Measurements from ENCODE around the gene HOMEZ.
A peak's percentile ranks its signal among the peaks of the same experiment; 100 is the strongest.

HOMEZ gene

GRCh38 chr14:23324993-23325392, 39.1 kb upstream of the HOMEZ start:
- H3K27ac ChIP-seq: no peak overlapping the region
- no peak overlapping the region for H3K9ac ChIP-seq

GRCh38 chr14:23324455-23324846, 38.5 kb upstream of the HOMEZ start:
- TF ChIP-seq CTCF (IDR thresholded peaks at IDR 0.05): no peak
- Histone ChIP-seq H2AFZ (no peak overlapping the region), H3K27ac (no peak overlapping the region), H3K4me1 (peaks cover 12% of the 10 kb centered on the region), H3K9me3 (ENCODE audit: control insufficient read depth, low read length) (no peaks in the 10 kb centered on the region), H3K4me3 (ENCODE audit: low read depth, low read length) (no peak overlapping the region), H3K36me3 (ENCODE audit: control insufficient read depth, insufficient read depth, low read length) (no peaks in the 10 kb centered on the region), H3K9ac (no peak overlapping the region), H3K79me2 (peaks cover 7% of the 10 kb centered on the region), H3K27me3 (ENCODE audit: control insufficient read depth, insufficient read depth, low read length) (no peaks in the 10 kb centered on the region), H3K4me2 (ENCODE audit: low read length) (no peak overlapping the region)

More at GRCh38 chr14:23324993-23325392, 39.1 kb upstream of the HOMEZ start:
- Histone ChIP-seq H3K4me3 (ENCODE audit: low read depth, low read length) (no peak overlapping the region), H3K27me3 (ENCODE audit: control insufficient read depth, insufficient read depth, low read length) (no peaks in the 10 kb centered on the region), H3K36me3 (ENCODE audit: control insufficient read depth, insufficient read depth, low read length) (no peaks in the 10 kb centered on the region), H3K4me2 (ENCODE audit: low read length) (no peak overlapping the region), H3K4me1 (peaks cover 12% of the 10 kb centered on the region), H3K9me3 (ENCODE audit: control insufficient read depth, low read length) (no peaks in the 10 kb centered on the region), H2AFZ (no peak overlapping the region), H3K79me2 (peaks cover 7% of the 10 kb centered on the region)
- no peak for TF ChIP-seq CTCF (IDR thresholded peaks at IDR 0.05)

GRCh38 chr14:23323838-23324454, 38.0 kb upstream of the HOMEZ start:
- Histone ChIP-seq H3K27me3 (ENCODE audit: control insufficient read depth, insufficient read depth, low read length) (no peaks in the 10 kb centered on the region), H3K27ac (no peak overlapping the region), H3K36me3 (ENCODE audit: control insufficient read depth, insufficient read depth, low read length) (no peaks in the 10 kb centered on the region), H2AFZ (no peak overlapping the region), H3K9me3 (ENCODE audit: control insufficient read depth, low read length) (no peaks in the 10 kb centered on the region), H3K4me2 (ENCODE audit: low read length) (no peak overlapping the region), H3K4me1 (peaks cover 12% of the 10 kb centered on the region), H3K79me2 (peaks cover 7% of the 10 kb centered on the region), H3K9ac (no peak overlapping the region), H3K4me3 (ENCODE audit: low read depth, low read length) (no peak overlapping the region)
- TF ChIP-seq CTCF (IDR thresholded peaks at IDR 0.05): no peak

- no peaks in the 10 kb centered on the region for H3K27me3 ChIP-seq (ENCODE audit: control insufficient read depth, insufficient read depth, low read length)
- peak overlapping the region; percentile 87 for H3K4me3 ChIP-seq (ENCODE audit: low read depth, low read length)
- H3K4me1 ChIP-seq: peaks cover 12% of the 10 kb centered on the region
- no peaks in the 10 kb centered on the region for H3K36me3 ChIP-seq (ENCODE audit: control insufficient read depth, insufficient read depth, low read length)
- peak overlapping the region; percentile 93 for H3K4me2 ChIP-seq (ENCODE audit: low read length)
- TF ChIP-seq CTCF (IDR thresholded peaks at IDR 0.05): no peak
- H2AFZ ChIP-seq: no peak overlapping the region
- peaks cover 7% of the 10 kb centered on the region for H3K79me2 ChIP-seq
- no peaks in the 10 kb centered on the region for H3K9me3 ChIP-seq (ENCODE audit: control insufficient read depth, low read length)
- H3K27ac ChIP-seq: peak overlapping the region; percentile 93
- no peak overlapping the region for H3K9ac ChIP-seq
Measured at GRCh38 chr14:23322568-23323517, 36.9 kb upstream of the HOMEZ start.
